Mesenchymal stem cell (in vitro differentiated cells and primary cell): Measurements from ENCODE around the gene PPP1R14D. TPM values are rescaled to one million over a fixed set of nuclear protein-coding genes. Genes with fewer than 3 reads are reported as not detected.

Source experiments
- DNase-seq: peaks from one replicate; pipeline ENCODE4 v3.0.0-alpha.2; 2013
- H2AFZ ChIP-seq: one replicate; pipeline ENCODE4 v1.6.1; 2013; ENCODE audit warnings: low read depth, mild to moderate bottlenecking, control low read depth, inconsistent platforms, low read length, moderate library complexity
- H2AK5ac ChIP-seq: 2 replicates; pipeline ENCODE4 v1.6.1; 2013; ENCODE audit warnings: low read length, moderate library complexity, mild to moderate bottlenecking, inconsistent platforms; ENCODE audit not compliant: severe bottlenecking
- H2BK120ac ChIP-seq: one replicate; pipeline ENCODE4 v1.6.1; 2013; ENCODE audit warnings: low read depth, mild to moderate bottlenecking, inconsistent platforms, low read length, moderate library complexity
- H2BK12ac ChIP-seq, 2 experiments: one replicate each; pipeline ENCODE4 v1.6.1; 2013; ENCODE audit warnings: inconsistent platforms in 2 of 2, low read length in 2 of 2, mild to moderate bottlenecking in 2 of 2, moderate library complexity in 2 of 2, control low read depth in 1 of 2
- H2BK15ac ChIP-seq: one replicate; pipeline ENCODE4 v1.6.1; 2013; ENCODE audit warnings: mild to moderate bottlenecking, low read depth, inconsistent platforms; ENCODE audit not compliant: poor library complexity, severe bottlenecking
- H2BK5ac ChIP-seq: 2 replicates; pipeline ENCODE4 v1.6.1; 2013; ENCODE audit warnings: low read depth, mild to moderate bottlenecking, low read length, control low read depth, inconsistent platforms; ENCODE audit not compliant: poor library complexity, severe bottlenecking
- H3K14ac ChIP-seq, 2 experiments: one replicate each; pipeline ENCODE4 v1.6.1; 2013; ENCODE audit warnings: inconsistent platforms in 2 of 2, low read length in 2 of 2, control low read depth in 1 of 2, mild to moderate bottlenecking in 1 of 2, moderate library complexity in 1 of 2
- H3K18ac ChIP-seq, 2 experiments: one replicate each; pipeline ENCODE4 v1.6.1; 2013; ENCODE audit warnings: inconsistent platforms in 2 of 2, low read length in 2 of 2, control low read depth in 1 of 2, low read depth in 1 of 2, mild to moderate bottlenecking in 1 of 2
- H3K23ac ChIP-seq, 2 experiments: one replicate each; pipeline ENCODE4 v1.6.1; 2013; ENCODE audit warnings: inconsistent platforms in 2 of 2, low read length in 2 of 2, mild to moderate bottlenecking in 2 of 2, moderate library complexity in 2 of 2, control low read depth in 1 of 2
- H3K27ac ChIP-seq: 2 replicates; pipeline ENCODE4 v1.5.1; 2013; ENCODE audit warnings: mild to moderate bottlenecking, moderate library complexity, low read length, control low read depth, inconsistent platforms; ENCODE audit not compliant: poor library complexity, severe bottlenecking
- H3K27me3 ChIP-seq, 2 experiments: 2 replicates each; pipeline versions ENCODE4 v1.6.1 to v1.7.0; 2013; ENCODE audit warnings: low read length in 2 of 2, mild to moderate bottlenecking in 2 of 2, moderate library complexity in 2 of 2, control low read depth in 1 of 2, inconsistent platforms in 1 of 2; ENCODE audit not compliant: control insufficient read depth in 1 of 2, insufficient read depth in 1 of 2
- H3K36me3 ChIP-seq, 2 experiments: 2 replicates each; pipeline versions ENCODE4 v1.6.1 to v1.7.0; 2013; ENCODE audit warnings: low read length in 2 of 2, control low read depth in 1 of 2, inconsistent platforms in 1 of 2, low read depth in 1 of 2, mild to moderate bottlenecking in 1 of 2; ENCODE audit not compliant: insufficient read depth in 2 of 2, control insufficient read depth in 1 of 2
- H3K4ac ChIP-seq, 2 experiments: one replicate each; pipeline ENCODE4 v1.6.1; 2013; ENCODE audit warnings: inconsistent platforms in 2 of 2, low read length in 2 of 2, mild to moderate bottlenecking in 2 of 2, moderate library complexity in 2 of 2, control low read depth in 1 of 2, low read depth in 1 of 2
- H3K4me1 ChIP-seq: 2 replicates; pipeline ENCODE4 v1.6.1; 2013; ENCODE audit warnings: low read depth, low read length, control low read depth; ENCODE audit not compliant: control insufficient read depth, insufficient read depth
- H3K4me2 ChIP-seq: 2 replicates; pipeline ENCODE4 v1.6.1; 2013; ENCODE audit warnings: low read length, mild to moderate bottlenecking, inconsistent platforms; ENCODE audit not compliant: poor library complexity, severe bottlenecking
- H3K4me3 ChIP-seq, 2 experiments: 2 replicates each; pipeline versions ENCODE4 v1.5.1 to v1.7.0; 2013; ENCODE audit warnings: low read length in 2 of 2, mild to moderate bottlenecking in 2 of 2, control low read depth in 1 of 2, low read depth in 1 of 2; ENCODE audit not compliant: insufficient read depth in 1 of 2
- H3K79me1 ChIP-seq: replicated peaks from 2 replicates; pipeline ENCODE4 v1.6.1; 2013; ENCODE audit warnings: mild to moderate bottlenecking, control low read depth, low read length, inconsistent platforms; ENCODE audit not compliant: poor library complexity, severe bottlenecking
- H3K9ac ChIP-seq: 2 replicates; pipeline ENCODE4 v1.7.0; 2013; ENCODE audit warnings: mild to moderate bottlenecking, low read length, moderate library complexity
- H3K9me3 ChIP-seq: 2 replicates; pipeline ENCODE4 v1.7.0; 2013; ENCODE audit warnings: mild to moderate bottlenecking, low read length; ENCODE audit not compliant: control insufficient read depth
- H4K8ac ChIP-seq: one replicate; pipeline ENCODE4 v1.6.1; 2013; ENCODE audit warnings: inconsistent platforms, mild to moderate bottlenecking, low read length, moderate library complexity
- H4K91ac ChIP-seq: one replicate; pipeline ENCODE4 v1.6.1; 2013; ENCODE audit warnings: mild to moderate bottlenecking, low read length, inconsistent platforms
- WGBS: methylation state at CpG from one replicate; pipeline ENCODE4 v1.1.7; 2013; ENCODE audit warnings: mixed read lengths; 5-methylcytosine and 5-hydroxymethylcytosine counted together
- polyA plus RNA-seq, 2 experiments: library from polyadenylated mRNA; stranded (reverse); fragments of 200-250 nt; gene quantifications; one replicate each; pipeline ENCODE4 v1.2.3, GENCODE V29; 2013

Gene PPP1R14D, protein sequence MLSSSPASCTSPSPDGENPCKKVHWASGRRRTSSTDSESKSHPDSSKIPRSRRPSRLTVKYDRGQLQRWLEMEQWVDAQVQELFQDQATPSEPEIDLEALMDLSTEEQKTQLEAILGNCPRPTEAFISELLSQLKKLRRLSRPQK
- polyA plus RNA-seq (2013, experiment 1 of 2) = not detected
- polyA plus RNA-seq (2013, experiment 2 of 2) = not detected

DNA sequence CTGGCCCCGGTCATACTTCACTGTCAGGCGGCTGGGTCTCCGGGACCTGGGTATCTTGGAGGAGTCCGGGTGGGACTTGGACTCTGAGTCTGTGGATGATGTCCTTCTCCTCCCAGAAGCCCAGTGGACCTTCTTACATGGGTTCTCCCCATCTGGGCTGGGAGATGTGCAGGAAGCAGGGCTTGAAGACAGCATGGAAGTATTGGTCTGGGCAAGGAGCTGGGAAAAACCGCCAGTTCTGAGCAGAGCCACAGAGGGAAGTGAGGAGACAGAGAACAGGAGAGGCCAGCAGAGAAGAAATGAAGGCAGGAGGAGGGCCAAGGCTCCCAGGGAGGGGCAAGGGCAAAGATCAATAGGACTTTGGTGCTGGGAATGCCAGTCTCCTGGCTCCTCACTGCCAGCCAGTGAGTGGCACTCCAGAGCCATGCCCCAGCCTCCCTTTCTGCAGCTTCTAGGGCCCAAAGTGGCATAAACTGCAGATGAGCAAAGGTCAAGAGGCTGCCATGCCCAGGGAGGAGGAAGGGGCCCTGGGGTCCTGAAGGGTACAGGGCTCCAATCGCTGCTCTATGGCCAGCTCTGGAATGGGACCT, at the start of gene PPP1R14D:
TSS of gene PPP1R14D (minus strand) at position 262 of the 590 bp plus-strand sequence. CDS start at position 195, 67 bp downstream.
- Histone ChIP-seq H3K4me1 (peaks cover 4% of the 10 kb centered on the region), H3K14ac (no peak within 1 kb of the TSS), H3K4ac (no peak within 1 kb of the TSS), H3K9ac (no peak within 1 kb of the TSS), H3K27me3 (peaks cover 3 to 44% of the 10 kb centered on the region in 2 experiments), H3K36me3 (no peaks in the 10 kb centered on the region), H4K91ac (no peak within 1 kb of the TSS), H3K18ac (no peak within 1 kb of the TSS), H2BK12ac (no peak within 1 kb of the TSS), H3K79me1 (no peaks in the 10 kb centered on the region), H2BK120ac (no peak within 1 kb of the TSS), H2BK5ac (no peak within 1 kb of the TSS), H3K27ac (no peak within 1 kb of the TSS), H3K4me2 (no peak within 1 kb of the TSS), H3K4me3 (no peak within 1 kb of the TSS), H2AFZ (no peak within 1 kb of the TSS), H3K23ac (no peak within 1 kb of the TSS), H3K9me3 (no peaks in the 10 kb centered on the region), H4K8ac (no peak within 1 kb of the TSS), H2BK15ac (no peak within 1 kb of the TSS), H2AK5ac (no peak within 1 kb of the TSS)
- no peak for DNase-seq
- 89% methylated on average over 6 of the region's 6 CpGs for WGBS

DNA sequence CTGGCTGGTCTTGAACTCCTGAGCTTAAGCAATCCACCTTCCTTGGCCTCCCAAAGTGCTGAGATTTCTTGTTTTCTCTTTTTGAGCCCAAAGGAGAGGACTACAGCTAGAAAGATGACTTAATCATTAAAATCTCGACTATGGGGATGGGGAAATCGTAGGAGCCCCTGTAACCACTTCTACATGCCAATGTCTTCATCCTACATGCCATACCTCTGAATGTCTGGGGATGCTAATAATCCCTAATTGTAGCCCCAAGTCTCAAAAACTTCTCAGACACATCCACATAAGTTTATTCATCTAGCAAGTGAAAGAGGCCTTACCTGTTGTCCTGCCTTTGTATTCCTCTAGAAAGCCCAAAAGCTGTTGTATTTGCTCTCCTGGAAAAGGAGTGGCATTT, 49.2 kb upstream of the PPP1R14D start:
- no peak overlapping the region for H3K14ac ChIP-seq
- no peak for DNase-seq
- H3K27me3 ChIP-seq = peaks cover 9 to 19% of the 10 kb centered on the region in 2 experiments
- no peak overlapping the region for H3K4ac ChIP-seq
- H3K4me3 ChIP-seq = no peak overlapping the region
- no peak overlapping the region for H3K9ac ChIP-seq
- WGBS = 75% methylated on average over 2 of the region's 2 CpGs
- H3K36me3 ChIP-seq = no peaks in the 10 kb centered on the region
- no peak overlapping the region for H2BK5ac ChIP-seq
- no peak overlapping the region for H2BK15ac ChIP-seq
- no peaks in the 10 kb centered on the region for H3K9me3 ChIP-seq
- H2AK5ac ChIP-seq = no peak overlapping the region
- no peak overlapping the region for H4K8ac ChIP-seq
- H2AFZ ChIP-seq = no peak overlapping the region
- H2BK120ac ChIP-seq = no peak overlapping the region
- H3K4me1 ChIP-seq = peaks cover 14% of the 10 kb centered on the region
- no peak overlapping the region for H3K23ac ChIP-seq
- H4K91ac ChIP-seq = no peak overlapping the region
- H3K18ac ChIP-seq = no peak overlapping the region
- H3K79me1 ChIP-seq = no peaks in the 10 kb centered on the region
- H3K27ac ChIP-seq = no peak overlapping the region
- no peak overlapping the region for H3K4me2 ChIP-seq
- no peak overlapping the region for H2BK12ac ChIP-seq

DNA sequence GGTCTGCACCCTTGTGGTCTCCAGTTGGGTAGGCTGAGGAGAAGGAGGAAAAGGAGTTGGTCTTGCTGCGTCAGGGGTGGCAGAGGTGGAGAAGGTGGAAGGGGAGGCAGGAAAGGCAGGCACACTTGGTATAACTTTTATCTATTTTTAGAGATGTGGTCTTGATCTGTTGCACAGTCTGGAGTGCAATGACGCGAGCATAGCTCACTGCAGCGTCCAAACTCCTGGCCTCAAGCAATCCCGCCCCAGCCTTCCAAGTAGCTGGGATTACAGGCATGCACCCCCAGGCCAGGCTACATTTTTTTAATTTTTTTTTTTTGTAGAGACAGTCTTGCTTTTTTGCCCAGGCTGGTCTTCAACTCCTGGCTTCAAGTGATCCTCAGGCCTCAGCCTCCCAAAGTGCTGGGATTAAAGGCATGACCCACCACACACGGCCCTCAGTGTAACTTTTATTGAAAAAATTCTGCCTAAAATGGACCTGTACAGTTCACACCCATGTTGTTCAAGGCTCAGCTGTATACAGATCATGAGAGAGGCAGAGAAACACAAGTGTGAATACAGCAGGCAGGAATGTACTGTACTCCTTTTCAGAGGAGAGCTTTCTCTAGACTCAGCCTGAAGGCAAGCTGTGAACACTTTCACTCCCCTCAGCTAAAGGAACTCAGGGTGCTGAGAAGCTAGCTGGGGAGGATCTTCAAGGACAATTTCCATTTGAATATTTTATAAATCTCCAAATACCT, 47.7 kb upstream of the PPP1R14D start:
- Histone ChIP-seq H2AK5ac (no peak overlapping the region), H4K8ac (no peak overlapping the region), H3K79me1 (no peaks in the 10 kb centered on the region), H3K4me1 (peaks cover 14% of the 10 kb centered on the region), H4K91ac (no peak overlapping the region), H2BK120ac (no peak overlapping the region), H3K4me2 (no peak overlapping the region), H2BK5ac (no peak overlapping the region), H3K18ac (no peak overlapping the region), H3K9me3 (no peaks in the 10 kb centered on the region), H3K9ac (no peak overlapping the region), H3K4me3 (no peak overlapping the region), H2BK12ac (no peak overlapping the region), H3K23ac (no peak overlapping the region), H3K14ac (no peak overlapping the region), H2BK15ac (no peak overlapping the region), H3K27me3 (peaks cover 10 to 34% of the 10 kb centered on the region in 2 experiments), H3K27ac (no peak overlapping the region), H3K36me3 (no peaks in the 10 kb centered on the region), H2AFZ (no peak overlapping the region), H3K4ac (no peak overlapping the region)
- no peak for DNase-seq
- WGBS = 91% methylated on average over 6 of the region's 6 CpGs
